HepG2 (cell line): ENCODE measurements around the gene RIPOR1. TPM values are rescaled to one million over a fixed set of nuclear protein-coding genes. Genes with fewer than 3 reads are reported as not detected.
A peak's percentile ranks its signal among the peaks of the same experiment; 100 is the strongest.

ENCODE experiments used
- ATF4 ChIP-seq, 2 experiments: fragments of 450-650 bp in 1 of 2; sonication (generic) in 1 of 2; formaldehyde crosslinking; IDR thresholded peaks; 2 replicates each; pipeline versions ENCODE4 v1.5.0 to v1.8.0; 2020 to 2022; ENCODE audit warnings: mild to moderate bottlenecking in 1 of 2, missing genetic modification reagents in 1 of 2
- CCDC6 ChIP-seq: sonication (generic); formaldehyde crosslinking; IDR thresholded peaks from 2 replicates; pipeline ENCODE4 v1.8.1; 2022; ENCODE audit warnings: mild to moderate bottlenecking, missing genetic modification reagents, moderate library complexity
- FIP1L1 ChIP-seq: fragments of 200-400 bp; formaldehyde crosslinking; IDR thresholded peaks from 2 replicates; pipeline ENCODE4 v1.6.1; 2018; ENCODE audit warnings: low read depth, mild to moderate bottlenecking, low read length, moderate library complexity, borderline replicate concordance; ENCODE audit not compliant: insufficient read depth
- JDP2 ChIP-seq: sonication (generic); formaldehyde crosslinking; IDR thresholded peaks from 2 replicates; pipeline ENCODE4 v1.8.1; 2022; ENCODE audit warnings: missing genetic modification reagents, borderline replicate concordance
- RERE ChIP-seq: IDR thresholded peaks from 2 replicates; pipeline ENCODE4 v1.6.1; 2016; ENCODE audit warnings: low read depth, missing genetic modification reagents, missing compliant biosample characterization
- U2AF1 ChIP-seq: fragments of 200-400 bp; formaldehyde crosslinking; optimal IDR thresholded peaks from 2 replicates; pipeline ENCODE3; 2017; ENCODE audit warnings: mild to moderate bottlenecking, low read depth, low read length
- ZBTB7B ChIP-seq: sonication (generic); formaldehyde crosslinking; IDR thresholded peaks from 2 replicates; pipeline ENCODE4 v1.4.0; 2020; ENCODE audit warnings: missing genetic modification reagents
- ZFX ChIP-seq: sonication (generic); formaldehyde crosslinking; IDR thresholded peaks from 2 replicates; pipeline ENCODE4 v1.4.0; 2020; ENCODE audit warnings: mild to moderate bottlenecking, low read depth, missing genetic modification reagents, moderate library complexity
- ZNF124 ChIP-seq: sonication (generic); formaldehyde crosslinking; IDR thresholded peaks from 2 replicates; pipeline ENCODE4 v1.4.0; 2020; ENCODE audit warnings: missing genetic modification reagents
- ZNF160 ChIP-seq: sonication (generic); formaldehyde crosslinking; IDR thresholded peaks from 2 replicates; pipeline ENCODE4 v1.8.0; 2022; ENCODE audit warnings: mild to moderate bottlenecking, inconsistent platforms, missing genetic modification reagents
- ZNF337 ChIP-seq: sonication (generic); formaldehyde crosslinking; IDR thresholded peaks from 2 replicates; pipeline ENCODE4 v1.5.1; 2020; ENCODE audit warnings: missing genetic modification reagents, low read depth, mild to moderate bottlenecking, borderline replicate concordance
- ZNF414 ChIP-seq: sonication (generic); formaldehyde crosslinking; IDR thresholded peaks from 2 replicates; pipeline ENCODE4 v1.5.0; 2020; ENCODE audit warnings: missing genetic modification reagents
- ZNF577 ChIP-seq: sonication (generic); formaldehyde crosslinking; IDR thresholded peaks from 2 replicates; pipeline ENCODE4 v1.4.0; 2020; ENCODE audit warnings: mild to moderate bottlenecking, low read depth, missing genetic modification reagents, borderline replicate concordance
- polyA plus RNA-seq, 8 experiments: library from polyadenylated mRNA; depleted of rRNA in 3 of 8; stranded (reverse) in 7 of 8; unstranded in 1 of 8; fragments of >200 nt; fragmentation: Illumina TruSeq in 4 of 8; extraction: Trizol in 4 of 8; gene quantifications; 2 replicates each; pipeline versions ENCODE4 v1.2.1 to v1.2.3, GENCODE V29; 2011 to 2016; ENCODE audit warnings: low read depth in 4 of 8, missing spikeins in 1 of 8, mixed read lengths in 1 of 8; ENCODE audit not compliant: insufficient read depth in 1 of 8
- total RNA-seq, 5 experiments: library from RNA; depleted of rRNA; stranded (reverse); fragments of >200 nt; fragmentation: Illumina TruSeq; extraction: Trizol; gene quantifications; 2 replicates each; pipeline ENCODE4 v1.2.3, GENCODE V29; 2016; ENCODE audit warnings: low read depth in 1 of 5
- TF ChIP-seq, protein P1 (sequence below): sonication (generic); formaldehyde crosslinking; IDR thresholded peaks from 2 replicates; pipeline ENCODE4 v1.5.0; 2020; ENCODE audit warnings: missing genetic modification reagents
- TF ChIP-seq, protein P2 (sequence below), 2 experiments: sonication (generic) in 1 of 2; formaldehyde crosslinking in 1 of 2; IDR thresholded peaks; 2 replicates each; pipeline versions ENCODE4 v1.4.0 to v1.6.1; 2016 to 2020; ENCODE audit warnings: borderline replicate concordance in 1 of 2, low read depth in 1 of 2, mild to moderate bottlenecking in 1 of 2, missing genetic modification reagents in 1 of 2

RIPOR1 gene
- total and polyA plus RNA-seq, 2 of the 13 experiments (the other 11 are each of a cell fraction or from before 2014, with no cell fraction given), result 4.6 to 8.1 TPM

- peak; percentile 95 for TF ChIP-seq ZNF414 (CRISPR knock-in tag)
- TF ChIP-seq ZFX (CRISPR knock-in tag), result peak; percentile 95
- no peak for TF ChIP-seq JDP2 (CRISPR knock-in tag)
- peak; percentile 62 for TF ChIP-seq ZBTB7B
- TF ChIP-seq CCDC6 (CRISPR knock-in tag), result no peak
- TF ChIP-seq ZNF337 (CRISPR knock-in tag), result peak; percentile 90
- TF ChIP-seq RERE (CRISPR knock-in tag), result peak; percentile 43; the same call in 1 of the 2 replicates
- no peak for TF ChIP-seq U2AF1
- TF ChIP-seq ZNF160 (CRISPR knock-in tag), result peak; percentile 85
- no peak for TF ChIP-seq ZNF577 (CRISPR knock-in tag)
- peak; percentile 65; the same call in 1 of the 2 replicates for TF ChIP-seq FIP1L1
- TF ChIP-seq, protein P1, sequence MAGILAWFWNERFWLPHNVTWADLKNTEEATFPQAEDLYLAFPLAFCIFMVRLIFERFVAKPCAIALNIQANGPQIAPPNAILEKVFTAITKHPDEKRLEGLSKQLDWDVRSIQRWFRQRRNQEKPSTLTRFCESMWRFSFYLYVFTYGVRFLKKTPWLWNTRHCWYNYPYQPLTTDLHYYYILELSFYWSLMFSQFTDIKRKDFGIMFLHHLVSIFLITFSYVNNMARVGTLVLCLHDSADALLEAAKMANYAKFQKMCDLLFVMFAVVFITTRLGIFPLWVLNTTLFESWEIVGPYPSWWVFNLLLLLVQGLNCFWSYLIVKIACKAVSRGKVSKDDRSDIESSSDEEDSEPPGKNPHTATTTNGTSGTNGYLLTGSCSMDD (CRISPR knock-in tag), result peak; percentile 78; the same call in 1 of the 2 replicates
- TF ChIP-seq ZNF124 (CRISPR knock-in tag), result peak; percentile 58; the same call in 1 of the 2 replicates
- TF ChIP-seq, protein P2, sequence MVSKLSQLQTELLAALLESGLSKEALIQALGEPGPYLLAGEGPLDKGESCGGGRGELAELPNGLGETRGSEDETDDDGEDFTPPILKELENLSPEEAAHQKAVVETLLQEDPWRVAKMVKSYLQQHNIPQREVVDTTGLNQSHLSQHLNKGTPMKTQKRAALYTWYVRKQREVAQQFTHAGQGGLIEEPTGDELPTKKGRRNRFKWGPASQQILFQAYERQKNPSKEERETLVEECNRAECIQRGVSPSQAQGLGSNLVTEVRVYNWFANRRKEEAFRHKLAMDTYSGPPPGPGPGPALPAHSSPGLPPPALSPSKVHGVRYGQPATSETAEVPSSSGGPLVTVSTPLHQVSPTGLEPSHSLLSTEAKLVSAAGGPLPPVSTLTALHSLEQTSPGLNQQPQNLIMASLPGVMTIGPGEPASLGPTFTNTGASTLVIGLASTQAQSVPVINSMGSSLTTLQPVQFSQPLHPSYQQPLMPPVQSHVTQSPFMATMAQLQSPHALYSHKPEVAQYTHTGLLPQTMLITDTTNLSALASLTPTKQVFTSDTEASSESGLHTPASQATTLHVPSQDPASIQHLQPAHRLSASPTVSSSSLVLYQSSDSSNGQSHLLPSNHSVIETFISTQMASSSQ (IDR thresholded peaks at IDR 0.05; ENCODE audit: low read depth), result no peak; the same call in 1 of the 2 replicates
- TF ChIP-seq, protein P2 (CRISPR knock-in tag; IDR thresholded peaks at IDR 0.05; ENCODE audit: borderline replicate concordance), result peak; percentile 85
- TF ChIP-seq ATF4 (CRISPR knock-in tag; IDR thresholded peaks at IDR 0.05), result no peak
Observed at GRCh38 chr16:67480833-67481560, 47.6 kb upstream of the RIPOR1 start, which contains the start of gene ATP6V0D1 (continued).
